HG03139 (cell line): ENCODE data around the gene SMG9.

Experiments
- ATAC-seq: cut with Tn5 transposase; IDR thresholded peaks from one replicate; pipeline ENCODE4 v1.9.1; 2021; ENCODE audit not compliant: unreplicated experiment

SMG9 gene

GRCh38 chr19:43726736-43727592, 27.8 kb downstream of the SMG9 start:
- no peak for ATAC-seq

GRCh38 chr19:43725468-43725867, 29.3 kb downstream of the SMG9 start:
- ATAC-seq, result no peak

GRCh38 chr19:43724896-43725295, 29.9 kb downstream of the SMG9 start:
- ATAC-seq, result no peak

- no peak for ATAC-seq
Observed at GRCh38 chr19:43723588-43723987, 31.2 kb downstream of the SMG9 start.

GRCh38 chr19:43721469-43722048, 33.2 kb downstream of the SMG9 start:
- no peak for ATAC-seq

- no peak for ATAC-seq
Observed at GRCh38 chr19:43720936-43721335, 33.8 kb downstream of the SMG9 start.

GRCh38 chr19:43719918-43720317, 34.8 kb downstream of the SMG9 start:
- ATAC-seq, result no peak

GRCh38 chr19:43719378-43719868, 35.3 kb downstream of the SMG9 start:
- ATAC-seq, result no peak

- ATAC-seq, result no peak
Observed at GRCh38 chr19:43718627-43719377, 36.0 kb downstream of the SMG9 start.

- no peak for ATAC-seq
Observed at GRCh38 chr19:43715776-43716175, 39.0 kb downstream of the SMG9 start, which contains the start of gene IRGC. Gene IRGC (plus strand): TSS chr19:43716076. CDS start chr19:43718559, 2,483 bp downstream.

GRCh38 chr19:43713208-43713607, 41.6 kb downstream of the SMG9 start:
- ATAC-seq, result no peak

GRCh38 chr19:43711751-43712355, 42.9 kb downstream of the SMG9 start:
- ATAC-seq, result no peak

- no peak for ATAC-seq
Observed at GRCh38 chr19:43708716-43709115, 46.0 kb downstream of the SMG9 start.

- no peak for ATAC-seq
Observed at GRCh38 chr19:43707158-43707712, 47.5 kb downstream of the SMG9 start.

GRCh38 chr19:43705729-43706128, 49.0 kb downstream of the SMG9 start:
- no peak for ATAC-seq

- no peak for ATAC-seq
Observed at GRCh38 chr19:43704002-43704705, 50.6 kb downstream of the SMG9 start.

- no peak for ATAC-seq
Observed at GRCh38 chr19:43700395-43701000, 54.3 kb downstream of the SMG9 start.

GRCh38 chr19:43699506-43700394, 55.0 kb downstream of the SMG9 start:
- no peak for ATAC-seq

- no peak for ATAC-seq
Observed at GRCh38 chr19:43697295-43697694, 57.5 kb downstream of the SMG9 start.
